Pancreas (tissue), 10 donors: ENCODE data around the gene EPB41L4A. TPM values are rescaled to one million over a fixed set of nuclear protein-coding genes. Genes with fewer than 3 reads are reported as not detected.
A peak's percentile ranks its signal among the peaks of the same experiment; 100 is the strongest.

Experiments
- ATAC-seq, 4 donors: fragments of 200-7000 bp; cut with Tn5 transposase; one replicate each; pipeline versions ENCODE4 v1.8.0 to v1.9.1; 2020; ENCODE audit warnings: mild to moderate bottlenecking in 4 of 4, moderate library complexity in 4 of 4
- DNase-seq, 6 donors: peaks; one replicate each; pipeline ENCODE4 v3.0.0-alpha.2; 2020
- FAIRE-seq: peaks from 2 replicates; lab custom pipeline; 2012; peaks lifted over from hg19 to GRCh38; lab: Jason Lieb, UNC
- H3K27ac ChIP-seq, 4 donors: fragments of 200-600 bp; sonication (generic); 1 replicate in 3 of 4; 2 replicates in 1 of 4; pipeline versions ENCODE4 v1.5.0 to v1.8.0; 2020
- H3K27me3 ChIP-seq, 4 donors: fragments of 200-600 bp; one replicate each; pipeline ENCODE4 v1.8.0; 2021
- H3K36me3 ChIP-seq, 3 donors: fragments of 200-600 bp; sonication (generic) in 1 of 3; one replicate each; pipeline versions ENCODE4 v1.5.0 to v1.8.0; 2020 to 2021
- H3K4me1 ChIP-seq, 3 donors: fragments of 200-600 bp; one replicate each; pipeline ENCODE4 v1.8.0; 2021
- H3K4me3 ChIP-seq, 4 donors: fragments of 200-600 bp; sonication (generic) in 2 of 4; one replicate each; pipeline versions ENCODE4 v1.5.0 to v1.8.0; 2020 to 2021
- H3K9me3 ChIP-seq, 4 donors: fragments of 200-600 bp; one replicate each; pipeline ENCODE4 v1.8.0; 2021
- WGBS, 2 donors: extraction: QIAGEN DNeasy Blood & Tissue Kit; methylation state at CpG; one replicate each; pipeline ENCODE4 v1.1.7; 2013; 5-methylcytosine and 5-hydroxymethylcytosine counted together
- intact Hi-C, 3 donors: fragments of 100-400 bp; cut with DNase I; formaldehyde crosslinking; loops; one replicate each; pipeline versions ENCODE4 v1.11.1 to v1.14.2; 2022
- polyA plus RNA-seq, 2 donors: library from polyadenylated mRNA; stranded (reverse); fragments of 200-250 nt; gene quantifications; one replicate each; pipeline ENCODE4 v1.2.3, GENCODE V29; 2013
- total RNA-seq, 6 donors: library from RNA; stranded (reverse); fragmentation: NEBNext Ultra II Directional in 4 of 6; extraction: Animal tissue kit (Norgen Biotek cat#: 25700) in 4 of 6; gene quantifications; one replicate each; pipeline versions ENCODE4 v1.2.1 to v1.2.4, GENCODE V29; 2021 to 2023
- TF ChIP-seq, protein P1 (sequence below), 4 donors: fragments of 200-600 bp; sonication (generic) in 3 of 4; IDR thresholded peaks; one replicate each; pipeline versions ENCODE4 v1.5.0 to v1.8.0; 2021; ENCODE audit warnings: antibody characterized with exemption in 4 of 4
- donor health status: healthy with polysubstance abuse.
- donor health status: DM: no; HTN: no; CAD: no; lungs with moderate emphysema.
- donor health status: DM: no; HTN: no; CAD: no.
- donor health status: control.
- donor health status: control.
- donor health status: Bipolar disorder and iron deficiency.
- donor health status: DM: yes; HTN: yes; CAD: no.
- donor health status: DM: no; HTN: no; CAD: no.
- donor health status: DM: no; HTN: no; CAD: no.
- donor health status: DM: yes; HTN: yes; CAD: no.

Gene EPB41L4A
- total and polyA plus RNA-seq, 8 donors: 4.4 to 23.4 (median 6.9) TPM

DNA sequence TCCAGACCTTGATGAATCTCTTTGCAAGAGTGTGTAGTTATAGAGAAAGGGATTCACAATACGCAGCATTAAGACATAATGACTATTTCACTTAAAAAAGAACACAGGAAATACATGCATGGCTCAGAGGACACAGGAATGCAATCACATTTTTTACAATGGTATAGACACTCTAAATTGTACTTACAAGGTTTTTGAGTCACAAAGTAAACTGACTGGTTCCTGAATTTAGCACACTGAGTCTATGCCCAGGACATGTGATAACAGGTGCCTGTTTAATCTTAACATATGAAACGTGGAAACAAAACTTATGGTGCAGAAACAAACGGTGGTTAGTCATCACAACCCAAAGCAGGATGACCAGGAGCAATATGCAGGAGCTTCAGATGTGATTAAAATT is 6.7 kb downstream of the EPB41L4A start:
- FAIRE-seq: no peak
- intact Hi-C loops: loop anchor here in 1 of 3 donors (10.0 kb wide), 1 partner anchor 198 kb away; no protein-coding TSS in a partner anchor
- TF ChIP-seq, protein P1, sequence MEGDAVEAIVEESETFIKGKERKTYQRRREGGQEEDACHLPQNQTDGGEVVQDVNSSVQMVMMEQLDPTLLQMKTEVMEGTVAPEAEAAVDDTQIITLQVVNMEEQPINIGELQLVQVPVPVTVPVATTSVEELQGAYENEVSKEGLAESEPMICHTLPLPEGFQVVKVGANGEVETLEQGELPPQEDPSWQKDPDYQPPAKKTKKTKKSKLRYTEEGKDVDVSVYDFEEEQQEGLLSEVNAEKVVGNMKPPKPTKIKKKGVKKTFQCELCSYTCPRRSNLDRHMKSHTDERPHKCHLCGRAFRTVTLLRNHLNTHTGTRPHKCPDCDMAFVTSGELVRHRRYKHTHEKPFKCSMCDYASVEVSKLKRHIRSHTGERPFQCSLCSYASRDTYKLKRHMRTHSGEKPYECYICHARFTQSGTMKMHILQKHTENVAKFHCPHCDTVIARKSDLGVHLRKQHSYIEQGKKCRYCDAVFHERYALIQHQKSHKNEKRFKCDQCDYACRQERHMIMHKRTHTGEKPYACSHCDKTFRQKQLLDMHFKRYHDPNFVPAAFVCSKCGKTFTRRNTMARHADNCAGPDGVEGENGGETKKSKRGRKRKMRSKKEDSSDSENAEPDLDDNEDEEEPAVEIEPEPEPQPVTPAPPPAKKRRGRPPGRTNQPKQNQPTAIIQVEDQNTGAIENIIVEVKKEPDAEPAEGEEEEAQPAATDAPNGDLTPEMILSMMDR (IDR thresholded peaks at IDR 0.05): no peak
- Histone ChIP-seq H3K4me3 (no peak overlapping the region), H3K27me3 (peaks cover 0 to 4% (median 0%) of the 10 kb centered on the region in 4 donors), H3K36me3 (no peaks in the 10 kb centered on the region), H3K27ac (no peak overlapping the region), H3K9me3 (no peaks in the 10 kb centered on the region), H3K4me1 (peaks cover 3 to 10% (median 6%) of the 10 kb centered on the region in 3 donors)
- WGBS, 2 donors: 38 to 44% methylated on average over 3 of the region's 3 CpGs
- DNase-seq: no peak
- no peak for ATAC-seq

DNA sequence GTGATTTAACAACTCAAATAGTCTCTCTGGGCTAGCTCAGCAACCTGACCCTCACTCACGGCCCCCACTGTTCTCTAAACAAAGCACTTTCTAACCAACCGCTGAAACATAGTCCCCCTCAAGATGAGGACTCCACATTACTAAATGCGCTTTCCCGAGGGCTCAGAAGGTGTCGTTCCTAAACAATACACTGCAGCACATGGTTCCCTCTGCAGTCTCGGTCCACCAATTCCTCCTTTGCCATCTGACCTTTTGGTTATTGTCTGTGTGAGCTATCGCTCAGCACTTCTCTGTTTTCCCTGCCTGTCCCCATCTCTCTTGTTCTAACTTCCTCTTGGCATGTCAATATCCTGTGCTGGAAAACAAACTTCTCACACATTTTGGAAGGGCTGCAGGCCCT is 7.2 kb downstream of the EPB41L4A start:
- peaks cover 0 to 4% (median 0%) of the 10 kb centered on the region in 4 donors for H3K27me3 ChIP-seq
- no peak for ATAC-seq
- H3K36me3 ChIP-seq: no peaks in the 10 kb centered on the region
- H3K9me3 ChIP-seq: no peaks in the 10 kb centered on the region
- no peak overlapping the region for H3K27ac ChIP-seq
- WGBS, 2 donors: 72 to 82% methylated on average over 7 of the region's 7 CpGs
- no peak overlapping the region for H3K4me3 ChIP-seq
- DNase-seq: no peak
- intact Hi-C loops: loop anchor here in 1 of 3 donors (10.0 kb wide), 1 partner anchor 197 kb away; no protein-coding TSS in a partner anchor
- H3K4me1 ChIP-seq: peaks cover 6 to 11% (median 6%) of the 10 kb centered on the region in 3 donors
- no peak for FAIRE-seq
- TF ChIP-seq, protein P1 (IDR thresholded peaks at IDR 0.05): no peak

DNA sequence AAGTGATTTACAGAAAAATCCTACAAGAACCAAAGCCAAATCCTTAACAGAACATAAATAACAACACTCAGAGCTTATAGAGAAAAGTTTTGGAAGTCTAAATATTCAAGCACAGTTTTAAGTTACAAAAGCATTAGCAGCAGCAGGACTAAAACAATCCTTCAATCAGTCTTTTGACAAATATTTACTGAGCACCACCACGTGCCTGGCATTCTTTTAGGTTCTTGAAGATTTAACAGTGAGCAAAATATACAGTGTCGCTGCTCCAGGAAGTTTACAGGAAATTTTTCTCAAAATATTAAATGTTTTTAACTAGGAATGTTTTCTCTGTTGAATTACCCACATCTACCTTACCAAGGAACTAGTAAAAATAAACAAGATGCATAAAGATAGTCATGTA is 11.4 kb downstream of the EPB41L4A start:
- Histone ChIP-seq H3K4me3 (no peak overlapping the region), H3K4me1 (peaks cover 0 to 7% (median 6%) of the 10 kb centered on the region in 3 donors), H3K27me3 (no peaks in the 10 kb centered on the region), H3K9me3 (no peaks in the 10 kb centered on the region), H3K27ac (no peak overlapping the region), H3K36me3 (no peaks in the 10 kb centered on the region)
- TF ChIP-seq, protein P1 (IDR thresholded peaks at IDR 0.05): no peak
- ATAC-seq (peak in 1 of 4 donors; percentile 64), FAIRE-seq (no peak), DNase-seq (no peak)
- intact Hi-C loops: no loop called here
- WGBS, 2 donors: 13 to 20% methylated on average over 2 of the region's 2 CpGs

DNA sequence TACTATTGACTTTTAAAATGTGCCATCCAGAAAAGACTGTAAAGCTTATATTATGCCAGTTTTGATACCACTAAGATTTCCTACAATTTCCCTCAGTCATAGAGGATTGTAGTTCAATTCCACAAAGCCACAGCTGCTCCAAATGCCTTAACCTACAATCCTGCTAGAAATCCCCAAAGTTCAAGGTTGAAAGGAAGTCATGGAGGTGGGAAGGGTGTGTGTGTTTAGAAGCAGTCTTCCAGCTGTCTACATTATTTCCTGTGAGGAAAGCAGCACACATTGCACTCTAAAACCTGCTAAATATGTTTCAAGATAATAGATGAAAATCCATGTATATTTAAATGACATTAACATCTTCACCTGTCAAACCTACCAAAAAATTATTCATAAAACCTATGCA is 11.8 kb downstream of the EPB41L4A start:
- TF ChIP-seq, protein P1 (IDR thresholded peaks at IDR 0.05): no peak
- no peak for DNase-seq
- Histone ChIP-seq H3K4me3 (no peak overlapping the region), H3K4me1 (peaks cover 0 to 7% (median 6%) of the 10 kb centered on the region in 3 donors), H3K36me3 (no peaks in the 10 kb centered on the region), H3K9me3 (no peaks in the 10 kb centered on the region), H3K27ac (no peak overlapping the region), H3K27me3 (no peaks in the 10 kb centered on the region)
- intact Hi-C loops: no loop called here
- FAIRE-seq: no peak
- ATAC-seq: no peak

DNA sequence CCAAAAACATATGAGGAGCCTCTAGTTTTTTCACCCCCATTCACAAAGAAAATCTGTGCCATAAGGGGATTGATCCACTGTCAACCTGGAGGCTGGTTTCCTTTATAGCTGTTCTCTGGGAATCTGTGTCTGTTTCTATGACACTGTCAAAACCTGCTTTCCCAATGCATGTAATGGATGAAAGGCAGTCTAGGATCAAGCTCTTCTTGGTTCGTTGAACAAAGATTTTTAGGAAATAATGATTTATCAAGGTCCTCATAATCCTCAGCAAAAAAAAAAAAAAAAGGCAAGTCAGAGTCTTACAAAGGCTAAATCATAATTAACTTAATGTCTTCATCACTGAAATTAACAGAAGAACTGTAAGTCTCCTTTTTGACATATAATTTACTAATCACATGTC is 16.0 kb downstream of the EPB41L4A start:
- 53 to 55% methylated on average over 1 of the region's 1 CpG for WGBS, 2 donors
- Histone ChIP-seq H3K36me3 (no peaks in the 10 kb centered on the region), H3K27ac (no peak overlapping the region), H3K4me3 (no peak overlapping the region), H3K4me1 (peaks cover 0 to 7% (median 6%) of the 10 kb centered on the region in 3 donors), H3K9me3 (no peaks in the 10 kb centered on the region), H3K27me3 (no peaks in the 10 kb centered on the region)
- TF ChIP-seq, protein P1 (IDR thresholded peaks at IDR 0.05): no peak
- intact Hi-C loops: no loop called here
- ATAC-seq: no peak
- no peak for DNase-seq
- FAIRE-seq: no peak
